Osteocyte (in vitro differentiated cells): ENCODE results near the gene FMNL2. TPM values are rescaled to one million over a fixed set of nuclear protein-coding genes. Genes with fewer than 3 reads are reported as not detected.

Source experiments
- DNase-seq: peaks from one replicate; pipeline ENCODE4 v3.0.0; 2021; ENCODE audit warnings: mixed read lengths; ENCODE audit not compliant: unreplicated experiment; ENCODE audit errors: extremely low spot score
- H3K27ac Mint-ChIP-seq: one replicate; pipeline ENCODE4 v1.8.0; 2021; ENCODE audit warnings: mild to moderate bottlenecking, mixed read lengths; ENCODE audit not compliant: unreplicated experiment
- H3K27me3 Mint-ChIP-seq: one replicate; pipeline ENCODE4 v1.8.0; 2021; ENCODE audit warnings: mixed read lengths; ENCODE audit not compliant: unreplicated experiment
- H3K36me3 Mint-ChIP-seq: one replicate; pipeline ENCODE4 v1.8.0; 2021; ENCODE audit warnings: mixed read lengths; ENCODE audit not compliant: unreplicated experiment
- H3K4me1 Mint-ChIP-seq: one replicate; pipeline ENCODE4 v1.8.0; 2021; ENCODE audit warnings: mixed read lengths; ENCODE audit not compliant: unreplicated experiment
- H3K4me3 Mint-ChIP-seq: one replicate; pipeline ENCODE4 v1.8.0; 2021; ENCODE audit warnings: mild to moderate bottlenecking, moderate library complexity, mixed read lengths; ENCODE audit not compliant: unreplicated experiment
- H3K9me3 Mint-ChIP-seq: one replicate; pipeline ENCODE4 v1.8.0; 2021; ENCODE audit warnings: mixed read lengths; ENCODE audit not compliant: unreplicated experiment
- total RNA-seq: library from RNA; stranded (reverse); gene quantifications from 2 replicates; pipeline ENCODE4 v1.2.1, GENCODE V29; 2021
- TF ChIP-seq, protein P1 (sequence below): fragments of 200-600 bp; sonication (generic); IDR thresholded peaks from 2 replicates; pipeline ENCODE4 v1.5.0; 2021; ENCODE audit warnings: antibody characterized with exemption, mild to moderate bottlenecking, moderate library complexity

The FMNL2 gene
- total RNA-seq, 1 donor from 2014 or later: 45.3 TPM

DNA sequence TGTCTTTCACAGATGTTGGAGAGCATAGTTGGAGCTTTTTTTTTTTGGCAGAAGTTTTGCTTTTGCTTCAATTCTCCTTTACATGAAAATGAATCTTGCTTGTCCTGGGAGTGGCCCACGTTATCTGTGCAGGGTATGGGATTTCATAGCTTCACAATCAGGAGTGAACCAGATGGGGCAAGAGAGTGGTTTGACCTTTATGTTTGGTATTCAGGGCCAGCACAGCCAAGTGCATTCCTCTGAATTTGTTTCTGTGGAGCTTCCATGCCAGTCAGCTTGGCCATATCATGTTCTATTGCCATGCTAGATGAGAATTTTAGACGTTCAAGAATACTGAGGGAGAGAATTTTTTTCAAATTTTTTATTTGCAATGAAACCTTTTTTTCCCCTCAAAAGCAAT lies 265.7 kb downstream of the FMNL2 start:
- no peaks in the 10 kb centered on the region for H3K9me3 Mint-ChIP-seq
- no peak for DNase-seq
- peaks cover 36% of the 10 kb centered on the region for H3K4me1 Mint-ChIP-seq
- no peak overlapping the region for H3K4me3 Mint-ChIP-seq
- H3K27ac Mint-ChIP-seq: peak overlapping the region; percentile 58
- H3K36me3 Mint-ChIP-seq: no peaks in the 10 kb centered on the region
- H3K27me3 Mint-ChIP-seq: no peaks in the 10 kb centered on the region
- TF ChIP-seq, protein P1, sequence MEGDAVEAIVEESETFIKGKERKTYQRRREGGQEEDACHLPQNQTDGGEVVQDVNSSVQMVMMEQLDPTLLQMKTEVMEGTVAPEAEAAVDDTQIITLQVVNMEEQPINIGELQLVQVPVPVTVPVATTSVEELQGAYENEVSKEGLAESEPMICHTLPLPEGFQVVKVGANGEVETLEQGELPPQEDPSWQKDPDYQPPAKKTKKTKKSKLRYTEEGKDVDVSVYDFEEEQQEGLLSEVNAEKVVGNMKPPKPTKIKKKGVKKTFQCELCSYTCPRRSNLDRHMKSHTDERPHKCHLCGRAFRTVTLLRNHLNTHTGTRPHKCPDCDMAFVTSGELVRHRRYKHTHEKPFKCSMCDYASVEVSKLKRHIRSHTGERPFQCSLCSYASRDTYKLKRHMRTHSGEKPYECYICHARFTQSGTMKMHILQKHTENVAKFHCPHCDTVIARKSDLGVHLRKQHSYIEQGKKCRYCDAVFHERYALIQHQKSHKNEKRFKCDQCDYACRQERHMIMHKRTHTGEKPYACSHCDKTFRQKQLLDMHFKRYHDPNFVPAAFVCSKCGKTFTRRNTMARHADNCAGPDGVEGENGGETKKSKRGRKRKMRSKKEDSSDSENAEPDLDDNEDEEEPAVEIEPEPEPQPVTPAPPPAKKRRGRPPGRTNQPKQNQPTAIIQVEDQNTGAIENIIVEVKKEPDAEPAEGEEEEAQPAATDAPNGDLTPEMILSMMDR: no peak

DNA sequence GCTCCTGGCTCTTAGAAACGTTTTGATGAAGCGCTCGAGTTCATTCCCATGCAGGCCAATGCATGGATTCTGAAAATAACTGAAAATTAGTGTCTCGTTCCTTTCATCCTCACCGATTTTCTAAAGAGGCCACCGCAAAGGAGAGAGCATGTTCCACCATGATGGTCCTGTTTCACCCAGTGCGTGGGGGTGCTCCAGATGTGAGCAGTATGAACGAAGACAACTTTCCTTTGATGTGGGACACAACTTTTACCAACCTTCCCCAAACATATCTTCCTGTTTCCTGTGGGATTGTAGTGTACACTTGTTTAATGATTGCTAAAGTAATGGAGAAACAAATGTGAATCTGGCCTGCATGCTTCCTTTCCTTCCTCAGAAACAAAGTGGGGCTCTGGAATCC lies 267.8 kb downstream of the FMNL2 start:
- H3K36me3 Mint-ChIP-seq: no peaks in the 10 kb centered on the region
- peaks cover 56% of the 10 kb centered on the region for H3K4me1 Mint-ChIP-seq
- H3K4me3 Mint-ChIP-seq: no peak overlapping the region
- no peaks in the 10 kb centered on the region for H3K9me3 Mint-ChIP-seq
- H3K27me3 Mint-ChIP-seq: no peaks in the 10 kb centered on the region
- TF ChIP-seq, protein P1: no peak
- H3K27ac Mint-ChIP-seq: no peak overlapping the region
- DNase-seq: no peak

DNA sequence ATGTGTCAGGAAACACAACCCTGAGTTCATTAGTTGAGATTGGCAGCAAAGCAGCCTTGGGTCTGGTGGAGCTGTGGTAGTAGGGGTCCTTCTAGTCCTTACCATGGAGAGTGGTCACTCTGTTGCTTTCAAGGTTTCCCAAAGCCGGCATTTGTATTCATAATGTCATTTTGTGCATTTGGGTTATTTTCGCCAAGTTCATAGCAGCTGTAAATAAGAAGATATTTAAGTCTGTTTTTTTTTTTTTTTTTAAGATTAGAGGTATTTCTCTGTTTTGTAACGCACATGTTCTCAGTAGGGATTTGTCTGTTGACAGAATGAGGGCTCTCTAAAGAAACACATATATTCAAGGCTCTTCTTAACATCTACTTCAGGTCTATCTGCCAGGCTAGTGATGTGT lies 268.2 kb downstream of the FMNL2 start:
- no peaks in the 10 kb centered on the region for H3K9me3 Mint-ChIP-seq

DNA sequence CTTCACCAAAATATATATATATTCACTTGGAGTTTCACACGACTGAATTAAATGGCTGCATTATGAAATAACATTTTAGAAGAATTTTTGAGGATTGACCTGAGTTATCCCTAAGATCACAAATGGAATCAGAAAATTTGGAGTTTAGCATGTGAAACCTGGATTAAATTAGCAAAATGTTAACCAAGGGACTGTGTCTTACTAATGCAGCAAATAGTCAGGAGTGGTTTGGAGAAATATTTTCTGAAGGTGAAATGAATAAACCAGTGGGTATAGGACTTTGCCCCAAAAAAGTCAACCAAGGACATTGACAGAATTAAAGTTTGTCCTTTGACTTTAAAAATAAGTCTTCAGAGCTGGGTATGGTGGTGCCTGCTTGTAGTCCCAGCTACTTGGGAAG lies 271.1 kb downstream of the FMNL2 start:
- no peaks in the 10 kb centered on the region for H3K27me3 Mint-ChIP-seq
- TF ChIP-seq, protein P1: no peak
- peaks cover 53% of the 10 kb centered on the region for H3K4me1 Mint-ChIP-seq
- H3K36me3 Mint-ChIP-seq: no peaks in the 10 kb centered on the region
- peak overlapping the region; percentile 49 for H3K27ac Mint-ChIP-seq
- no peak for DNase-seq
- H3K4me3 Mint-ChIP-seq: no peak overlapping the region
- H3K9me3 Mint-ChIP-seq: no peaks in the 10 kb centered on the region

More for the DNA sequence above, 268.2 kb downstream of the FMNL2 start:
- no peak overlapping the region for H3K4me3 Mint-ChIP-seq
- TF ChIP-seq, protein P1: no peak
- no peaks in the 10 kb centered on the region for H3K27me3 Mint-ChIP-seq
- no peak overlapping the region for H3K27ac Mint-ChIP-seq
- H3K36me3 Mint-ChIP-seq: no peaks in the 10 kb centered on the region
- peaks cover 61% of the 10 kb centered on the region for H3K4me1 Mint-ChIP-seq
- no peak for DNase-seq

DNA sequence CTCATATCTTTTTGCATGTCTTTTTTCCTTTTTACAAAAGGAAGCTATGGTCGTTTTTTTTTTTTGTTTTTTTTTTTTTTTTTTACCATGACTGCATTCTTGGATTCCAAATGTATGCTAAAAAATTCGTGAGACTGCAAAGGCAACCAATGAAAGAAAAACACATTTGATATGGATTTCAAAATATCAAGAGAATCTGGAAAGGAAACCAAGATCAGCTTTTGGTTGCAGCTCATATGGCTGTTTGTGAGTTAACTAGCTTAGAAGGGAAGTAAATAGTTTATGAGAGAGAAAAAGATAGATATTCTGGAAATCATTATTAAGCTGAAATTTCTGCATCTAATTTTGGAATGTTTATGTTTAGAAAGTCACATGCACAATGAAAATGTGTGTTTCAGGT lies 272.0 kb downstream of the FMNL2 start:
- TF ChIP-seq, protein P1: no peak
- Mint-ChIP-seq H3K4me3 (peak overlapping the region; percentile 29), H3K27ac (peak overlapping the region; percentile 49), H3K27me3 (no peaks in the 10 kb centered on the region), H3K9me3 (no peaks in the 10 kb centered on the region), H3K36me3 (no peaks in the 10 kb centered on the region), H3K4me1 (peaks cover 57% of the 10 kb centered on the region)
- DNase-seq: no peak
